NCI-H524 treated with DMSO at 0.1 percent for 48 hours (cell line): Measurements from ENCODE around the gene RABEPK.
"Not testable (repeated sequence)": the region's sequence is repeated elsewhere in the genome, so short reads cannot be mapped to it uniquely, and the experiment has no call there.

Source experiments
- DNase-seq: peaks from one replicate; lab custom pipeline; 2025; lab: John Stamatoyannopoulos, UW

Gene RABEPK

GRCh38 chr9:125195591-125195990, 4.8 kb upstream of the RABEPK start:
- DNase-seq: not testable (repeated sequence)

GRCh38 chr9:125202846-125203618, 2.7 kb downstream of the RABEPK start:
- DNase-seq: peak; percentile 87

- DNase-seq: no peak
Measured at GRCh38 chr9:125204477-125204876, 4.1 kb downstream of the RABEPK start.

GRCh38 chr9:125214186-125214585, 13.8 kb downstream of the RABEPK start:
- no peak for DNase-seq

- DNase-seq: no peak
Measured at GRCh38 chr9:125218621-125219020, 18.3 kb downstream of the RABEPK start.

- DNase-seq: not testable (repeated sequence)
Measured at GRCh38 chr9:125224858-125225257, 24.5 kb downstream of the RABEPK start.

GRCh38 chr9:125227761-125228160, 27.4 kb downstream of the RABEPK start:
- DNase-seq: no peak

GRCh38 chr9:125233678-125234077, 33.3 kb downstream of the RABEPK start:
- no peak for DNase-seq

- not testable (repeated sequence) for DNase-seq
Measured at GRCh38 chr9:125234099-125234498, 33.8 kb downstream of the RABEPK start.

GRCh38 chr9:125235804-125236519, 35.6 kb downstream of the RABEPK start:
- DNase-seq: no peak

GRCh38 chr9:125236520-125237159, 36.3 kb downstream of the RABEPK start:
- DNase-seq: not testable (repeated sequence)

- no peak for DNase-seq
Measured at GRCh38 chr9:125238127-125238914, 38.0 kb downstream of the RABEPK start.

GRCh38 chr9:125238915-125239446, 38.6 kb downstream of the RABEPK start:
- no peak for DNase-seq

GRCh38 chr9:125239631-125240597, 39.6 kb downstream of the RABEPK start:
- no peak for DNase-seq

- peak; percentile 7 for DNase-seq
Measured at GRCh38 chr9:125240649-125240999, 40.3 kb downstream of the RABEPK start.

GRCh38 chr9:125241000-125241862, 40.9 kb downstream of the RABEPK start, which contains the start of gene HSPA5:
Gene HSPA5 (minus strand): TSS chr9:125241343. CDS start chr9:125241126, 217 bp downstream.
- DNase-seq: peak; percentile 98

GRCh38 chr9:125241863-125242739, 41.8 kb downstream of the RABEPK start:
- no peak for DNase-seq

- DNase-seq: no peak
Measured at GRCh38 chr9:125243792-125244260, 43.5 kb downstream of the RABEPK start.
